Measurements from ENCODE around the gene ZFAND2B.

ZFAND2B gene, protein sequence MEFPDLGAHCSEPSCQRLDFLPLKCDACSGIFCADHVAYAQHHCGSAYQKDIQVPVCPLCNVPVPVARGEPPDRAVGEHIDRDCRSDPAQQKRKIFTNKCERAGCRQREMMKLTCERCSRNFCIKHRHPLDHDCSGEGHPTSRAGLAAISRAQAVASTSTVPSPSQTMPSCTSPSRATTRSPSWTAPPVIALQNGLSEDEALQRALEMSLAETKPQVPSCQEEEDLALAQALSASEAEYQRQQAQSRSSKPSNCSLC

GRCh38 chr2:219206328-219207133, at the start of gene ZFAND2B:
ZFAND2B (plus strand) TSS chr2:219206782; CDS start chr2:219206988, 206 bp downstream.
- peak; percentile 89 for DNase-seq (ENCODE audit: low read depth)

- no peak for DNase-seq (ENCODE audit: low read depth)
Observed at GRCh38 chr2:219157396-219157795, 49.2 kb upstream of the ZFAND2B start.

- no peak for DNase-seq (ENCODE audit: low read depth)
Observed at GRCh38 chr2:219158025-219158424, 48.6 kb upstream of the ZFAND2B start.

- no peak for DNase-seq (ENCODE audit: low read depth)
Observed at GRCh38 chr2:219158586-219158985, 48.0 kb upstream of the ZFAND2B start.

- DNase-seq (ENCODE audit: low read depth), result no peak
Observed at GRCh38 chr2:219159771-219160185, 46.8 kb upstream of the ZFAND2B start.

DNA sequence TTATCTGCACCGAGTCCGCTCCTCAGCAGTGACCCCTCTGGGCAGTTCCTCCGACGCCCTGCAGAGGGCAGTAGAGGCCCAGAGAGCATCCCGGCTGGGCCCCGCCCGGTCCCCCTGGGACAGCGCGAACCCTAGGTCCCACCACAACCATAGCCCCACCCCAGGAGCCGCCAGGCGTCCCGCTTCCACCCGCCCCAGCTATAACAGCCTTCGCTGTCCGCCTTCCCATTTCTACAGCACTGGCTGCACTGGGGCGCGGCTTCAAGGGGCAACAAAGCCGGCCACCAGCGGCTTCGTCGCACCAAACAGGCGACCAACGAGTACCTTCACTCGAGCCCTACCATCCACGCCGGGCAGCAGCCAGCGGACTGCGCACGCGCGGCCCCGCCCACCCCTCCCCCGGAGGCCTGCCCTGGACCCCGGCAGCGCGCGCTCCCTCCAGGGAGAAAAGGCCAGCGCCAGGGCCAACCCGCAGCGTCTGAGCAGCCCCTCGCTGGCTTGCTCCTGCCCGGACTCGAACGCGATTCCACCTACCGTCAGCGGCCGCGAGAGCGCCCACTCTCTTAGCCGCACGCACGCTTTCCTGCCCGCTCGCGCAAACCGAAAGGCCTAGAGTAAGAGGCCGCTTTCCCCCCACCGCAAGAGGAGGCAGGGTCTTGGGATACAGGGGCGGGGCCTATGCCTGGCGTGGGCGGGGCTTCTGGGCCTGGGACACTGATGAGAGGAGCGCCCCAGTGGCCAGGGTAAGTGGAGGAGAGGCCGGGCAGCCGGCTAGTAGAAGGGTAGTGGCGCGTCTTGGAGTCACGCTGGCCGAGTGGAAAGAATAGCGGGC, 46.2 kb upstream of the ZFAND2B start, which contains the start of gene NHEJ1:
Gene NHEJ1, minus strand, starts transcription at position 630 of the 832 bp plus-strand sequence. CDS start 2,453 bp downstream, outside the sequence.
- DNase-seq (ENCODE audit: low read depth), result peak; percentile 89

GRCh38 chr2:219161097-219161496, 45.5 kb upstream of the ZFAND2B start:
- no peak for DNase-seq (ENCODE audit: low read depth)

DNA sequence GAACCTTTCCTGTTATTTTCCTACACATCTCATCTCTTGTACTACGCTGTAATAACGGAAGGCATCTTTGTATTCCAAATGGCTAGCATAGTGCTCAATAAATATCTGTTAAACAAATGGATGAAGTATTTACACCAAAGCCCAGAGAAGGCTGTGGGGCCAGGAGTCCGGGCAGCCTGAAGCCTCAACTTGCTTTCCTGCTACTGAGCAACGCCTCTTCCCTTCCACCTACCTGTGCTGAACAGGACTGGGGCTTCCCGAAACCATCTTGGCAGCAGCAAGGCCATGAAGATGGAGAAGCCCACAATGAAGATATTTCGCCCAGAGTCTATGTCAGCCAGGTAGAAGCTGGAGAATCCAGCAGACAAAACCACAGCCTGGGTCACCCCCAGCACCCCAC, 43.4 kb upstream of the ZFAND2B start:
- DNase-seq (ENCODE audit: low read depth), result no peak

GRCh38 chr2:219165058-219165911, 41.3 kb upstream of the ZFAND2B start:
- DNase-seq (ENCODE audit: low read depth), result no peak

- DNase-seq (ENCODE audit: low read depth), result no peak
Observed at GRCh38 chr2:219167997-219168396, 38.6 kb upstream of the ZFAND2B start.

DNA sequence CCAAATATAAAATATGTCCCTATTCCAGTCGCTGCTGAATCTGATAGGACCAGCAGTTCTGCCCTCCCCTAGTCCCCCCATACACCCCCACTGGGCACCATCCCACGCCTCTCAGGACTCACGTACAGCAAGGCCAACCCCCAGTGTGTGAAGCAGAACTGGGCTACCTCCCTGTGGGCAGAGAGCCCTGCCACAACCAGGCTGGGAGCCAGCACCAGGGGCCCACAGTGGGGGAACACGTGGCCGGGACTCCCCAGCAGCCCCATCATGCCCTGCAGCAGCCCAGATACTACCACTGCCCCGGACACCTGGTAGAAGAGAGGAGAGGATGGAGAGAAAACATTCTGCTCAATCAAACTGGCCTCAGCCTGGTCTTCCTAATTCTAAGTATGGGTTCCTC, 38.1 kb upstream of the ZFAND2B start:
- no peak for DNase-seq (ENCODE audit: low read depth)

- DNase-seq (ENCODE audit: low read depth), result no peak
Observed at GRCh38 chr2:219168932-219169331, 37.6 kb upstream of the ZFAND2B start.

- no peak for DNase-seq (ENCODE audit: low read depth)
Observed at GRCh38 chr2:219169930-219170654, 36.5 kb upstream of the ZFAND2B start, which contains the start of gene SLC23A3. SLC23A3 (minus strand) TSS chr2:219170029; CDS start chr2:219169984, 45 bp downstream.

DNA sequence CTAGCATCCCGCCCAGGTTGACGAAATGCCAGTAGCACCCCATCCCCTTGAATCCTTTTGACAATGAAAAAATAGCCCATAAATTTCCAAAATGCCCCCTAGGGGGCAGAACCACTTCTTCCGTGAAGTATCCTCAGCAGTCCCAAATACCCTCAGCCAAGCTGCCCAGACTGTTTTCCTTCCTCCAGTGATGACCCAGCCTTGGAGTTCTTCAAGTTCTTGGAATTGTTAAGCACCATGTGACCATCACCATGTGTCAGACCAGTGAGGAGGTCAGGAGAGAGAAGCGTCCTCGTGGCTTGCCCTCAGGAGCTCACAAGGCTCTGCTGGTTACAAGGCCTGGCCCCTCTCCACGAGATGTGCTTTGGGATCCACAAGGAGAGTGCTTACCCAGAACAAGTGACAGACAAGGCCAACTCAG, 35.3 kb upstream of the ZFAND2B start:
- DNase-seq (ENCODE audit: low read depth), result peak; percentile 87

DNA sequence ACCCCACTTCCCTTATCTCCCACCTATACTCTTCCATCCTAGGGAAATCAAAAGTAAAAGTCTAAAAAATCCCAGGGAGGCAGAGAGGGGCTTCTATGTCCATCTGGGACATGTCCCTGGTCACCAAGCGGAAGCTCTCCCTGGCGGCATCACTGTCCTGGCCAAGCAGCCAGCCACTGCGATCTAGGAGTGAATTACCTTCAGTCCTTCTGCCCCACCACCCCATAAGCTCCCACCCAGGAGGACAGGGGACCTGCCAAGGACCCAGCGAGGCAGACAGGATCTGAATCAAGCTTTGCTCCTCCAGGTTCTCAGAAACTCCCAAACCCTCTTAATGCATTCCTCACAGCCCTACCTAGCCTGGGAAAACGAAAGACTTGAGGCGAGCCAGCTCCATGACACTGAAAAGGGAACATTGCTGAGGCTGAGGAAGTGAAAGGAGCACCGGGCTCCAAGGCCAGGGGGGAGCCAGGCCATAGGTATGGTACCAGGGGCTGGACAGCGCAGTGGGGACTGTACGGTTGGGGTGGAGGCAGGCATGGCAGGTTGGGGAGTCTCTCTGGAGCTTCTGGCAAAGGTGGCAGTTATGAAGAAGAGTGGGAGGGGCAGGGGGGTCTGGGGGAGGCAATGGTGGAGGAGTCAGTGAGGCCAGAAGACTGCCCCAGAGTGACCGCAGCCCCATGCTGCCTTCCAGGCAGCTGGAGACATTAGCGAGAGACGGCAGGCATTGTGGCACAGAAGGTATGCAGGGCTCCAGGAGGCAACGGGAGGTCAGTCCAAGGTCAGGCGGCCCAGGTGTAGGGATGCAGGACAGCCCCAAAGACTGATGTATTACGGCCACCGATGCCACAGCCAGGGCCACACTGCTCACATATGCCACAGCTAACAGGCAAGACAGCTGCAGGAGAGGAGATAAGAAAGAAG, 34.1 kb upstream of the ZFAND2B start:
- DNase-seq (ENCODE audit: low read depth), result no peak

DNA sequence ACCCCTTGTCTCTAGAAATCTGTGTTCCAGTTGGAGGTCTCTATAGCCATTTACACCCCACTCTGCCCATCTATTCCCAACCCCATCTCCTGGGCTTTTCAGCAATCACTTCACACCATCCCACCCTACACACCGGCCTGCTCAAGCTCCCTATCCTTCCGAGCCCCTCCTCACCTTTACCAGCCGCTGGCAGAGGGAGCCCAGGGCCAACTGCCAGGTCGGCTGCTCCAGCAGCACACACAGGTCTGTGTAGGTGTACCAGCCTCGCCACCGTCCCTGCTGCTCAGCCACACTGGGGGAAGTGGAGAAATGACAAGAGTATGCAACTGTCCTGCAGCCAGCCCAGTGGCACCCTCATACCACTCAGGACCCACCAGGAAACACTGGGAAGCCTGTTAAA, 33.4 kb upstream of the ZFAND2B start:
- DNase-seq (ENCODE audit: low read depth), result no peak

GRCh38 chr2:219174146-219174545, 32.4 kb upstream of the ZFAND2B start:
- DNase-seq (ENCODE audit: low read depth), result no peak

DNA sequence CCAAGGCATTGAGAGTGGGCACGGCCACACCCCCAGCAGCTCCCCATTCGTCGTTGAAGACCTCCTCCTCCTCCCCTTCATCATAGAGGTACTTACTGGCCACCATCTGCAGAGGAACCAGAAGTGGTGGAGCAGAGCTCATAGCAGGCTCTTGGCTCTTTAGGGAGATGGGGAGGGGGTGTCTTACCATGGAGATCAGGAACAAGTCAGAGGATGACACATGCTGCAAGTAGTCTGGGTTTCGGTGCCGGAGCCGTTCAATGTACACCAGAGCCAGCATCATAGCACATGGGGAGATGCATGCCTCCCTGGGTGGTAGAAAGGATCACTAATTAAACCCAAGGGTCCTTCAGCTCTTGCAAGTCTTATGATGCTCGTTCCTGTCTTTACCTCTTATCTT, 31.8 kb upstream of the ZFAND2B start:
- no peak for DNase-seq (ENCODE audit: low read depth)

DNA sequence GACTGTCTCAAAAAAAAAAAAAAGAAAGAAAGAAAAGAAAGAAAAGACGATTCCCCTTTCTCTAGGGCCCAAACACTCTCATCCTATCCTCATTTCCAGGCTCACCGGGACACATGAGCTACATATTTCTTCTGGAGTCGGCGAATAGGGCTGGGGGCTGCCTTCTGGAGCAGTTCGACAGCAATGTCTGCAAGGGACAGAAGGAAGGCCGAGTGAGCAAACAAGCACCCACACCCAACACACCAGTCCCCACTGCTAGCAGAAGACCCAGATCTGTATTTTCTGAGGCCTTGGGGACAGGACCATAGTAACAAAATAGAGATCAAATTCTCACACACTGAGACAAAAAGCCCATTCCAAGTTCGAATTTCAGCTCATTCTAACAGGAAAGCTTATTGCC, 31.1 kb upstream of the ZFAND2B start:
- DNase-seq (ENCODE audit: low read depth), result no peak

Measured in GM04504 (cell line).